HG03175 (cell line): Measurements from ENCODE around the gene EXOC2.

ENCODE experiments used
- ATAC-seq: cut with Tn5 transposase; IDR thresholded peaks from one replicate; pipeline ENCODE4 v1.9.1; 2021; ENCODE audit warnings: mild to moderate bottlenecking, moderate library complexity; ENCODE audit not compliant: unreplicated experiment

Gene EXOC2

DNA sequence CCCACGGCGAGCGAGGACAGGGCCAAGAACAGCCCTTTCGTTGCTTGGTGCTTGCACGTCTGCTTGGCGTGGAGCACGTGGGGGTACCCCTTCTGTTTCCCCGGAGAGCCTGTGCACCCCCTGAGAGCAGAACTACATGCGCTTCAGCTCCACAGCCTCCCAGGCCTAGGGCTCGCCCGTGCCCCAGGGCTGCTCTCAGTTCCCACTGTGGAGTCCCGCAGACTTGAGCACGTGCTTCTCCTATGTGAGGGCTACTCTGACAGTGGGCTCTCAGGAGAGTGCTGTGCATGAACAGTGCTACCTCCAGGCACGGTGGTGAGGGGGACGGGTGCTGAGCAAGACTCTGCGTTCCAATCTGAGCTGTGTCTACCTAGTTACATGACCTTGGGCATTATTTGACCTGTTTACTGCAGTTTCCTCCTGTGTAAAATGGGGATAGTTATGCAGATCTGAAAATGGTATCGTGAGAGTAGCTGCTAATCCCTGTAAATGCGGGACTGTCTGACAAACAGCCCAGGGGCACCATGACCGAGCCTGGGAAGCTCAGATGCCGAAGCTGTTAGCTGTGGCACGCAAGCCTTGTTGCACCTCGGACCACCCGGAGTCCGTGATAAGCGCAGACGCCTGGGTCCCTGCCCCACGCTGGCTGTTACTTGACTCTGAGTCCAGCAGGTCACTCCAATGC, 219.0 kb downstream of the EXOC2 start:
- no peak for ATAC-seq

DNA sequence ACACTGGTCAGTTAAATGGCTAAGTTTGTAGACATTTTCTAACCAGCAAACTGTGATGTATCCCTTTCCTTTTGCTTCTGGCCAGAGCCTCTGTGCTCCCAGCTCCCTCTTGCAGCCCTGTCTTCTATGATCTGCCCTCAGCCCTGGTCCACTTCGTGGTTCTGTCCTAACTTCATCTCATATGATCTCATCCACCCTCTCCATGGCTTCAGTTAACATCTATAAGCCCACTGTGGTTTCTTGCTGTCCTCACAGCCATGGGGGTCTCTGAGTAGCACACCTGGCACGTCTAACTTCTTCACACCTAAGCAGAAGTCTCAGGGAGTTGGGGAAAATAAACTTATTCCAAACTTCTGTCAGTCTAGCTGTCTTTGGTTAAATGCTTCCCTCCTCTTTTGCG, 219.6 kb downstream of the EXOC2 start:
- no peak for ATAC-seq

DNA sequence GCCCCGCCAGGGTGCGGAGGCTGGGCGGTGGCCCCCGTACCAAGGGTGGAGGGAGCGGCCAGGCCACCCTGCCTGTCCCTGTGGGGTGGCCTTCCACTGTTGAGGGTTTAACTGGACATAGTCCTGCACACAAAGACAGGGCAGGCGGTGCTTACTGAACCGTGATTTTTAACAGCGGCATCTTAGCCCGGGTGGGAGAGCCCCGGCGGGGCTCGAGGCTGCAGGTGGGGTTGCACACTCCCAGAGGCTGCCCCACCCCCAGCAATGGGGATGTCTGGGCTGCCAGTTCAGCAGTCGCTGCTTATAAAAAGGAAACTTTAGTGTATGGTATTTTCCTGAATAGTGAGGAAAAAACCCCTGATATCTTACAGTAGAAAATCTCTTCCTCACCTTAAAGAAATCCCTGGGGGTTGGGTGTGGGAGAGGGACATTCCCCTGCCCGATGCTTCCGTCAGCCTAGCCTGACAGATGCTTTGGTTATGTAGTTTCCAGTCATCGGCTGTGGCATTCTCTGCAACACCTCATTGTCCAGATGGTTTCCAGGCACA, 222.0 kb downstream of the EXOC2 start:
- no peak for ATAC-seq

DNA sequence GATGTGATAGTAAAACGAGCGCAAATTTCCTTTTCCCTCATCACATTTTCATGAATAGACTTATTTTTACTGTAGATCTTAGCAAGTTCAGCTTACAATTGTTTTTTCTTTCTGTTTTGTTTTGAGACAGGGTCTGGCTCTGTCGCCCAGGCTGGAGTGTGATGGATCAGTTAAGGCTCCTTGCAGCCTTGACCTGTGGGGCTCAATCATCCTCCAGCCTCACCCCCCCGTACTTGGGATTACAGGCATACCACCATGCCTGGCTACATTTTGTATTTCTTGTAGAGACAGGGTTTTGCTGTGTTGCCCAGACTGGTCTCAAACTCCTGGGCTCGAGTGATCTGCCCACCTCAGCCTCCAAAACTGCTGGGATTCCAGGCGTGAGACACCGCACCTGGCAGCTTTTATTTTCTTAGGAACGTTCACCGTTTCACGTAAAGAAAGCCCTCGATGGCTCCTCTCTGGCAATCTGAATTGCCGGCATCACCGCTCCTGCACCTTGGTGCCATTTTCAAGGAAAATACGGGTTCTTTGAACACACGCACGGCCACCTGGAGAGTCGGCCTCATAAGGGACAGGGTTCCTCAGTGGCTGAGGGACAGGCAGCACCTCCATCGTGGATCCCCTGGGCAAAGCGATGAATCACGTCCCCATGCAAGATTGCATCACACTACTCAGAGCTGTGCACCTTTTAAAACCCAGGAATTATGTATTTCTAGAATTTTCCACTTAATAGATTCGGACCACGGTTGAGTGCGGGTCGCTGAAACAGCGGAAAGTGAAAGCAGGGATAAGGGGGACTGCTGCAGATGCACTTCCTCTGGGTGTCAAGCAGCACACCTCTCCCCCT, 222.7 kb downstream of the EXOC2 start:
- no peak for ATAC-seq

DNA sequence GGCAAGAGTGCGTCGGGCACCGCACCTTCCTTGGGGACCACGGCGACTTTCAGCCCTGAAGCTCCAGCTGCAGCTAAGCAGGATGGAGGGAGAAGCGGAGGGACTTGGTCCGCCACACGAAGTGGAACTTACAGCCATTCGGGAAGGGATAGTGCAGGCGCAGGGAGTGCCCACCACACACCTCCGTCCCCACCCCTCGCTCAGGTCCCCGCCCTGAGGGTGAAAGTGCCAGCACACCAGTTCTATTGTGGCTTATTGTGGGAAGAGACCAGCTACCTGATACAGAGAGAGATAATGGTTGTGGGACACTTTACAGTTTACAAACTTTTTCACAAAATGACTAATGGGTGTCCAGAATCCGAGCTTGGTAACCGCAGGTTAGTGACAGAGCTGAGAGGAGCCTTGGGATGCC, 225.3 kb downstream of the EXOC2 start:
- no peak for ATAC-seq

DNA sequence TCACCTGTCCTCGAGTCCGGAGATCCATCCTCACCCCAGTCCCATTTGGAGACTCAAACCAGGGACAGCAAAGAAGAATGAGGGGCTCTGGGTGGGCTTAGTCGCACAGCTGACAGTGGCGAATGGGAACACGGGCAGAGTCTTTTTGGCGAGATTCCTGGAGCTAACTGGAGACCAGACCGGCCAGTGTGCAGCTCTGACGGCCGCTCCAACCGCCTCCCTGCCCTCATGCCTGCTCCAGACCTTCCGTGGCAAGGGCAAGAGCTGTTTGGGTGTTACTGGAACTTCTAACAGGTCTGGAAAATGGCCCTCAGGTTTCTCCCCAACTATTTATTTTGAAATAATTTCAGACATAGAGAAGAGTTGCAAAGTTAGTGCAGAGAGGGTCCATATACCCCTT, 225.8 kb downstream of the EXOC2 start:
- no peak for ATAC-seq

DNA sequence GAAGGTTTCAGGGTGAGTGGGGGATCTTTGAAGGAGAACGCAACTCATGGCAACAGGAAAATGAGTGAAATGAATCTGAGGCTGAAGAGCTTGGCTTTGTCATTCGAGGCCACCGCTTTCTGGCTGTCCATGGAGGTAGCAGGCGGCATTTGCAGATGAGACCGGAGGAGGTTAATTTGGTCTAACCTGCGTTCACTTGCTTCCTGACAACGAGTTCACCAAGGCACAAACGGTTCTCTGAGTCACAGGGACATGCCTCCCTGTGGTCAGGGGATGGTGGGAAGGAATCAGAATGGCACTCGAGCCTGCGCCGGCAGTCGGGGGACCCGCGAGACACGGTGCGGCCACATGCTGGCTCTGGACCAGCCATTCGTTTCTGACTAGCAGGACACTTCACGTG, 226.4 kb downstream of the EXOC2 start:
- no peak for ATAC-seq

DNA sequence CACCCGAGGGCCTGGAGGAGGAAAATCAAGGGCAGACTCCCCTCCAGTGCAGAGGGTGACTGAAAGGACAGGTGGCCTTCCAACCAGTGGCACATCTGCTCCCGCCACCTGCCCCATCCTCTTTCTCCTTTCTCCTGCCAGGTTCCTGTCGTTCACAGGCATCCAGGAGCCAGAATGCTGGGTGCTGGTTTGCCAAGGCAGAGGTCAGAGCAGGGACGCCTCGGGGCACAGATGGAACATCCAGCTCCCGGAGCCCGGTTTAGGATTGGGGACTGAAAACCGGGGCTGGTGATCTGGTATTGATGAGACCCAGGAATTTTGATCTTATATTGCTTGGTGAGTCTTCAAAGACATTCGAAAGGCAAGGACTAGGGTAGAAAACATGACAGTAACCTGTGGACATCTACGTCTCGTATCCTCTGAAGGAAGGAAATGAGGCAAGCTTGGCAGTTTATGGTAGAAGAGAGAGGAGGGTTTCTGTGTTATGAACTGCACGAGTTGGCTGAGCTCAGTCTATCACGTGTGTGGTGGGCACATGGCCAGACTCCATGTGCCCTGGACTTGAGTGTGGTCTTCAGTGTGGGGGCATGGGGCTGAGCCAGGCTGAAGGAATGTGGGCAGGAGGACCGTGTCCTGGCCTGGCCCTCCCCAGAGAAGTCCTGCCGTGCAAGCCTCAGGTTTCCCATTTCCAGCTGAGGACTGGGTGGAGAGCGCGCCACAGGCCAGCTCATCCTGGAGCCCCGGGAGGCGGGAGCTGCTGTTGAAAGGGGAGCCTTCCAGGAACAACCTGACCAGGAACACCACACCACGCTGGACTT, 227.2 kb downstream of the EXOC2 start:
- no peak for ATAC-seq

DNA sequence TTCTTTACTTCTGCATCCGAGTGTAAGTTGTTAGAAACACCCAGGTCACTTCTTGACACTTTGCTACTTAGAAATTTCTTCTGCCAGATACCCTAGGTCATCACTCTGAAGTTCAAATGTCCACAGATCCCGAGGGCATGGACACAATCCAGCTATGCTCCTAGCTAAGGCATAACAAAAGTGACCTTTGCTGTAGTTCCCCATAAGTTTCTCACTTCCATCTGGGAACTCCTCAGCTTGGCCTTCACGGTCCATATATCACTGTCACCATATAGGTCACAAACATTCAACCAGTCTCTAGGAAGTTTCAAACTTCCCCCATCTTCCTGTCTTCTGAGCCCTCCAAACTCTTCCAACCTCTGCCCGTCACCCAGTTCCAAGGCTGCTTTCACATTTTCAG, 236.1 kb downstream of the EXOC2 start:
- no peak for ATAC-seq

DNA sequence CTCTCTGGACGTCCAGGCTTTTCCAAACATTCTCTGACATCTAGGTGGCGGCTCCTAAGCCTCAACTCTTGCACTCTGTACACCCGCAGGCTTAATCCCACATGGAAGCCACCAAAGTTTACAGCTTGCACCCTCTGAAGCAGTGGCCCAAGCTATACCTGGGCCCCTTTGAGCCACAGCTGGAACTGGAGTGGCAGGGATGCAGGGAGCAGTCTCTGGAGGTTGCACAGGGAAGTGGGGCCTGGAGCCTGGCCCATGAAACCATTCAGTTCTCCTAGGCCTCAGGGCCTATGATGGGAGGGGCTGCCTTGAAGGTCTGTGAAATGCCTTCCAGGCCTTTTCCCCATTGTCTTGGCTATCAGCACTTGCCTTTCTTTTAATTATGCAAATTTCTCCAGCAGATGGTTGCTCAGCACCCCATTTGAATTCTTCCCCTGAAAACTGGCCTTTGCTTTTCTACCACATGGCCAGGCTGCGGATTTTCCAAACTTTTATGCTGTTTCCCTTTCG, 236.5 kb downstream of the EXOC2 start:
- no peak for ATAC-seq

DNA sequence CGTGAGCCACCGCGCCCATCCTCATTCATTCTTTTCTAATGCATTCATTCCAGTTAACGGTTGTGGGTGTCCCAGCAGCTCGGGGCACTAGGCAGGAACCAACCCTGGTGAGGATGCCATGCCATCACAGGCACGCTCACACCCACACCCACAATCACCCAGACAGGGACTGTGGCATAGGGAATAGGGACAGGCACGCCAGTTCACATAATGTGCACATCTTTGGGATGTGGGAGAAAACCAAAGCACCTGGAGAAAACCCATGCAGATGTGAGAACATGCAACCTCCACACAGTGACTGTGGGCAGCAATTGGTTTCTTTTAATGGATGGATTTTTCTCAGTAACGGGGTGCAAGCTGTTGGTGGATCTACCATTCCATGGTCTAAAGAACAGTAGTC, 237.1 kb downstream of the EXOC2 start:
- ATAC-seq, result no peak

DNA sequence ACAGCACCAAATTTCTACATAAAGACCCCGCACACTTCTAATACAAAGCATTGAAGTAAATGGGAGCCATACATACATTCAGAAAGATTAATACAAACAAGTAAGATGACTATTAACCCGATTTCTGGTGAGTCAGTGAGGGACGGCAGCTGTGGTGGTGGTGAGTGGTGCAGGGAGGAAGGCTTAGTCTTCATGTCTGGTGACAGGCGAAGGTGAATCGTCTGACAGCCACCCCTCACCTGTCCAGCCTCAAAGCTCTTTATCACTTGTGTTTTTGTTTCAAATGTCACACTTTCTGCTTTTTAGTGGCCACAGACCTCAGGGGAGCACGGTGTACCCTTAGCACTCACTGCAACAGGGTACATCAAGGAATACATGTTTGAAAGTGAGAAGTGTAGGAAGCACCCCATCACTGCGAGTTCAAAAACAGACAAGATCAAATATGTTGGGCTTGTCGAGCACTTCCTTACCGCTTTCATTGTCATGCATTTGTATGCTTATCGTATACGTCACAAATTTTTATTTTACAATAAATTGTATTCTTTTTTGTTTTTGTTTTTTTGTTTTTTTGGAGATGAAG, 237.8 kb downstream of the EXOC2 start:
- no peak for ATAC-seq

DNA sequence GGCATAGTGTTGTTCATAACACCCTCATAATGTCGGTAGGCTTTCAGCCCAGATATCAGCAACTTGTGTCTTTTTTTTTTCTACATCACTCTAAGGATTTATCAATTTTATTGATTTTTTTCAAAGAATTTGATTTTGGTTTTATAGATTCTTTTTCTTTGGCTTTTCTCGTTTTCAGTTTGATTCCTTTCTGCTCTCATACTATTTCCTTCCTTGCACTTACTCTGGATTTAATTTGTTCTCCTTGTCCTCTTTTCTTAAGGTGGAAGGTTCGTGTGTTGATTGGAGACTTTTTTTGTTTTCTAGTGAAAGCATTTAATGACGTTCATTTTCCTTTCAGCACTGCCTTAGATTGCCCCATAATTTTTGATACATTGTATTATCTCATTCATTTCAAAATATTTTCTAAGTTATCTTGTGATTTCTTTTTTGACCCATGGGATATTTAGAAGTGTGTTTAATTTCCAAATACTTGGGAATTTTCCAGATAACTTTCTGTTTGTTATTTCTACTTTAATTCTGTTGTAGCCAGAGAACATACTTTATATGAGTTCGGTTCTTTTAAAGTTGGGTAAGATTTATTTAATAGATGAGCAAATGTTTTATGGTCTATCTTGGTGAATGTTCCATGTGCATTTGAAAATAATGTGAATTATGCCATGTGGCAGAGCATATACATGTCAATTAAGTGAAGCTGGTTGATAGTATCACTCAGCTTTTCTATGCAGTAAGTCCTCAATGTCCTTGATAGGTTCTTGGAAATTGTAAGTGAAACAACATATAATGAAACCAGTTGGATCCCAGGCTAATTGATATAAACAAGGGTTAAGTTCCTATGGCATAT, 238.6 kb downstream of the EXOC2 start:
- ATAC-seq, result no peak

DNA sequence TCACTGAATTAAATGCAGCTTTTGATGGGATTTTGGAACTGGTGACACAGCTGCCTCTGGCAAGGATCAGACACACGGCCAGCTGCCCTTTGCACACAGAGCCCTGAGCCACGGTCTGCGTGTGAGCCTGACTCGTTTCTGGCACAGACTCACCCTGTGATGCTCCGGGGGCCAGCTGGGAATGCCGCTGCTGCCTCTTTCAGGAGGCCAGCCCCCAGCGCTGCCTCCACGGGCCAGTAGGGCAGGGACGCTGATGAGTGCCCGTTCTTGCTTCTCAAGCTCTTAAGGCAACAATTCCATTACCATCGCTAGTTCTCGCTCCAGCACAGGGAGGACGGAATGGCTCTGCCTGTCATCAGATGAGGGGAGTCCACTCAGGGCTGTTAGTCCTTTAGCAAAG, 239.8 kb downstream of the EXOC2 start:
- ATAC-seq, result no peak

DNA sequence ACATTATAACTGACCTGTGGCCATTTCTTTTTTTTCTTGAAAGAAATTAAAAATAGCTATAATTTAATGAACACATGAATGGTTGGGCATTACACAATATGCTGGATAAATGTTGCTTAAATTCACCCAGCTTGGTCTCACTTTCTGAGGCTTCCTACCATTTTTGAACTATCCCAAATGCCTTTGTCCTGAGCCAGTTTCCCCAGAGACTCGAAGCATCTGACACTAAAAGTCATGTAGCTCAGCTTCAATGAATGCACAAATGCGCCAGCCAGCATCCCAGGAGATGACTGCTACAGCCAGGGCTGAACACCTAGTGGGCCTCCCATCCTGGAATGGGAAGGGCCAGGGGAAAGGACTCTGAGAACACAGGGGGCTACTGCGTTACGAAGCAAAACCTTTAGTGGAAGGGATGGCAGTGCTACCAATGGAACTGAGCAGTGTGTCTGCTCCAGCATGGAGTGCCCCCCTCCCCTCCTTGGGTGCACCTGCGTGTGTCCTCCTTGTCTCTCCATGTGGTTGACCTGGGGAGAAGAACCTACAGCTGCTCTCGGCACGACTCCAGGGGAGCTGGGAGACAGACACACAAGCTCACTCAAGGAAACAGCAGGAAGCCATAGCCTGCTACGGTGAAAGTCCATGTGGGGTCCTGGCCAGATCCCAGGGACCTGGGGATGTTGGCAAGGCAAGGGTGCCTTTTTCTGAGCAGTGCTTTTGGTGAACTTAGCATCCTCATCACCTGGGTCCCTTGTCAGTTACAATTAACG, 240.5 kb downstream of the EXOC2 start:
- ATAC-seq, result no peak

DNA sequence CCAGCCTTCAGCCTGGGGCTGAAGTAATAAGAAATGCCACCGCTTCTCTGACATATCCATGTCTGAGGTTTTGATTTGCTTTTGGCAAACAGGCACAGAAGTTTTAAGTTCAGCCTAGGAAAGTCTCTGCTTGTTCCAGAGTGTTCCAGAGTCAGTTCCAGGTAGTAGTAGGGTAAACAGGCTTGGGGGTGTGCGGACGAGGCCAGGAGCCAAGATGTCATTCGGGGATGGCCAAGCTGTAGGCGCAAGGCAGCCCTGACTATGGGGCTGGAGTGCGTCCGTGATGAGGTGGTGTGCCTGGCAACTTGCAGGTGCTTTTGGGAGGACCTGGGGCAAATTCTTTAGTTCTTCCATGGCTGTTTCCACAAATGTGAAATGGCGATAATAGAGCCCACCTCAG, 241.1 kb downstream of the EXOC2 start:
- ATAC-seq, result no peak

DNA sequence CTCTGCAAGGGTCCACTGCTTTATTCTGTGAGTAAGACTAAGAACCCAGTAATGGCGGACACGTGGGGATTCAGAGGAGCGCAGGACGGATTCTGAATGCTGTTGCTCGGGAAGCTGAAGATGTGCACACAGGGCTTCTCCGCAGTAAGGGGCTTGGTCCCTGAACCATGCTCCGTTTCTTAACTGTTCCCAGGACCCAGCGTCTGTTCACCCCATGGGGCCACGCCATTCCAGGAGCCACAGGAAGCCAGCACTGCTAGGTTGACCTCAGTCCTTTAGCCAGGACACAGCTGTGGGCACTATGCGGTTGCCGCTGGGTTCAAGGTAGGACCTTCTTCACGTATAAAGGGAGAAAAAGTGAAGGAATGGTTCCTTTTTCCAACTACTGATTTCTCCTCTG, 241.6 kb downstream of the EXOC2 start:
- ATAC-seq, result no peak

DNA sequence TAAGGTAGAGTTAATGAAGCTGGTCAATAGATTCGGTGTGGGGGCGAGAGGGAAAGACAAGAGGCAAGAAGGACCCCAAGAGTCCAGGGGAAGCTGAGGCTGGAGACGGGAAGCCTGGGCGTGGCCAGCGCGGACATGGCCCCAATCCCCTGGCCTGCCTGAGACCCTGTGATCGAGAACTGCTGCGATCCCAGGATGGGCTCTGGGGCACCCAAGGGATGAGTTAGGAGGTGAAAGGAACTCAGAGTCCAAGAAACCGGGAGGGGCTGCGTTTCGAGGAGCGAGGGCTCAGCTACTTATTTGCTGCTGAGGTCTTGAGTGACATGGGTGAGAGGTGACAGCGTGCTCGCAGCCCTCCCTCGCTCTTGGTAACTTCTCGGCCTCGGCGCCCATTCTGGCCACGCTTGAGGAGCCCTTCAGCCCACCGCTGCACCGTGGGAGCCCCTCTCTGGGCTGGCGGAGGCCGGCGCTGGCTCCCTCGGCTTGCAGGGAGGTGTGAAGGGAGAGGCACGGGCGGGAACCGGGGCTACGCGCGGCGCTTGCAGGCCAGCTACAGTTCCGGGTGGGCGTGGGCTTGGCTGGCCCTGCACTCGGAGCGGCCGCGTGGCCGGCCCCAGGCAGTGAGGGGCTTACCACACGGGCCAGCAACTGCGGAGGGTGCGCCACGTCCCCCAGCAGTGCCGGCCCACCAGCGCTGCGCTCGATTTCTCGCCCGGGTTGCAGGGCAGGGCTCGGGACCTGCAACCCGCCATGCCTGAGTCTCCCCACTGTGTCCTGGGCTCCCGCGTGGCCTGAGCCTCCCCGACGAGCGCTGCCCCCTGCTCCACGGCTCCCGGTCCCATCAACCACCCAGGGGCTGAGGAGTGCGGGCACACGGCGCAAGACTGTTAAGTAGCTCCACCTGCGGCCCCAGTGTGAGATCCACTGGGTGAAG, 243.2 kb downstream of the EXOC2 start:
- no peak for ATAC-seq
